GM19397 (cell line): ENCODE measurements around the gene ZRANB3.

Source experiments
- ATAC-seq: cut with Tn5 transposase; IDR thresholded peaks from one replicate; pipeline ENCODE4 v1.9.1; 2021; ENCODE audit warnings: mild to moderate bottlenecking, moderate library complexity; ENCODE audit not compliant: unreplicated experiment

ZRANB3 gene

GRCh38 chr2:135182601-135183000, 348.4 kb downstream of the ZRANB3 start:
- no peak for ATAC-seq

- ATAC-seq, result no peak
These were observed 348.8 kb downstream of the ZRANB3 start for GRCh38 chr2:135182190-135182589.

GRCh38 chr2:135179689-135180088, 351.3 kb downstream of the ZRANB3 start:
- no peak for ATAC-seq

GRCh38 chr2:135175177-135175576, 355.8 kb downstream of the ZRANB3 start:
- no peak for ATAC-seq

GRCh38 chr2:135174810-135175093, 356.3 kb downstream of the ZRANB3 start:
- ATAC-seq, result no peak

- ATAC-seq, result no peak
These were observed 356.8 kb downstream of the ZRANB3 start for GRCh38 chr2:135174049-135174809.

GRCh38 chr2:135169900-135170753, 360.9 kb downstream of the ZRANB3 start:
- no peak for ATAC-seq

- ATAC-seq, result no peak
These were observed 362.7 kb downstream of the ZRANB3 start for GRCh38 chr2:135168204-135168856.

GRCh38 chr2:135167273-135167672, 363.7 kb downstream of the ZRANB3 start:
- ATAC-seq, result no peak

- ATAC-seq, result no peak
These were observed 366.6 kb downstream of the ZRANB3 start for GRCh38 chr2:135164431-135164830.

- no peak for ATAC-seq
These were observed 367.1 kb downstream of the ZRANB3 start for GRCh38 chr2:135163901-135164300.

- no peak for ATAC-seq
These were observed 367.7 kb downstream of the ZRANB3 start for GRCh38 chr2:135163306-135163705.

- ATAC-seq, result no peak
These were observed 368.2 kb downstream of the ZRANB3 start for GRCh38 chr2:135162786-135163185.

GRCh38 chr2:135162377-135162776, 368.6 kb downstream of the ZRANB3 start:
- no peak for ATAC-seq

- ATAC-seq, result no peak
These were observed 371.8 kb downstream of the ZRANB3 start for GRCh38 chr2:135159191-135159590.

- ATAC-seq, result no peak
These were observed 373.2 kb downstream of the ZRANB3 start for GRCh38 chr2:135157856-135158255.

GRCh38 chr2:135154962-135155361, 376.1 kb downstream of the ZRANB3 start:
- ATAC-seq, result no peak

- no peak for ATAC-seq
These were observed 378.7 kb downstream of the ZRANB3 start for GRCh38 chr2:135152361-135152760.

GRCh38 chr2:135151615-135152014, 379.4 kb downstream of the ZRANB3 start:
- ATAC-seq, result no peak

- ATAC-seq, result no peak
These were observed 380.3 kb downstream of the ZRANB3 start for GRCh38 chr2:135150725-135151124.

- no peak for ATAC-seq
These were observed 381.8 kb downstream of the ZRANB3 start for GRCh38 chr2:135149251-135149650.

- ATAC-seq, result no peak
These were observed 386.7 kb downstream of the ZRANB3 start for GRCh38 chr2:135144343-135144742.
